Stimulated activated CD4-positive, alpha-beta T cell treated with anti-CD3 and anti-CD28 coated beads, Interleukin-1b, Interleukin-23, amount 100 ng/mL, for 4 hours (primary cell): ENCODE data around the gene SLC22A1.
"Not testable (repeated sequence)": the region's sequence is repeated elsewhere in the genome, so short reads cannot be mapped to it uniquely, and the experiment has no call there.

Experiments used
- DNase-seq, 2 donors: peaks; one replicate each; pipeline ENCODE4 v3.0.0-alpha.2; 2020; ENCODE audit warnings: low read depth in 2 of 2

The SLC22A1 gene

DNA sequence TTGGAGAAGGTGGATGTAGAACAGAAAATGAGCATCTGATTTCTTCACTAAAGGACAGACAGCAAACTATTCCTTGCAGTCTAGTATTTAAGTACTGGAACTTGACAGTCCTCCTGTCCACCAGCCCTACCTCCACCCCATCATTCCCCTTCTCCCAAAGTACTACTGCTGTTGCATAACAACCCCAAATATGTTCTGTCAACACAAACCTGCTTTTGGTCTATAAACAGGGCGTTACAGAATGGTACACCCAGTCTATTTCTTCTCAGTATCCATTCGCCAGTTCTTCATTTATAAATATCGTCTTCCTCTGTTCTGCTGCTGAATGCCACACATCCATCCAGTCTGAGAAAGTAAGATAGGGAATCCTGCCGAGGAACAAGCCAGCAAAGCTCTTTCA is 27.7 kb upstream of the SLC22A1 start:
- DNase-seq: no peak

DNA sequence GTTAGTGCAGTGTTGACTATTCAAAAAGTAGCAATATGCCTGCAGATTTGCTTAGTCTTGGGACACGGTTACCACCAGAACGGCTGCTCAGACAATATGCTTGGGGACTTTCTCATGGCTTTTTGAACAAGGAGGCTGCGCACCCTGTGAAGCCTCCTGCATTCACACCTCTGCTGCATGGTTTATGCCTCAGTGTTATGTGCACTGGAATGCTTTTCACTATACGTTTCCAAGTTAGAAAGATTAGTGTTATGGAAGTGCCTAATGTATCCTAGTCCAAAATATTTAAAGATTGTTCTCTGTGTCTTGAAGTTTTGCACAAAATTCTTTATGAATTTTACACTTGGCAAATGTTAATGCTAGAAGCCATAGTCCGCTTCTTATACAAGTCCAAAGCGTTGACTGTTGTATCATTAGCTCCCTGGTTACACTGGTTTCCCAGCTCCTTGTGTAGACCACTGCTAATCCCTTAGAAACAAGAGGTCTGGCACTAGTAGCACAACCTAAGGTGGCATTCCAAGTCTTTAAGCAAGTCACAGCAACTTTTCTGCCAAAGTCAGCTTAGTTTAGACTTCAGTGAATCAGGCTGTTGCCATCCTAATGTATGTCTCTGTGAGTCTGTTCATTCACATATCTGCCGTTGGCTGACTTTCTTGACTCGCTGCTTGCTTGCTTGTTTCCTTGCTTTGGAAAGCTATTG is 26.3 kb upstream of the SLC22A1 start:
- no peak for DNase-seq

DNA sequence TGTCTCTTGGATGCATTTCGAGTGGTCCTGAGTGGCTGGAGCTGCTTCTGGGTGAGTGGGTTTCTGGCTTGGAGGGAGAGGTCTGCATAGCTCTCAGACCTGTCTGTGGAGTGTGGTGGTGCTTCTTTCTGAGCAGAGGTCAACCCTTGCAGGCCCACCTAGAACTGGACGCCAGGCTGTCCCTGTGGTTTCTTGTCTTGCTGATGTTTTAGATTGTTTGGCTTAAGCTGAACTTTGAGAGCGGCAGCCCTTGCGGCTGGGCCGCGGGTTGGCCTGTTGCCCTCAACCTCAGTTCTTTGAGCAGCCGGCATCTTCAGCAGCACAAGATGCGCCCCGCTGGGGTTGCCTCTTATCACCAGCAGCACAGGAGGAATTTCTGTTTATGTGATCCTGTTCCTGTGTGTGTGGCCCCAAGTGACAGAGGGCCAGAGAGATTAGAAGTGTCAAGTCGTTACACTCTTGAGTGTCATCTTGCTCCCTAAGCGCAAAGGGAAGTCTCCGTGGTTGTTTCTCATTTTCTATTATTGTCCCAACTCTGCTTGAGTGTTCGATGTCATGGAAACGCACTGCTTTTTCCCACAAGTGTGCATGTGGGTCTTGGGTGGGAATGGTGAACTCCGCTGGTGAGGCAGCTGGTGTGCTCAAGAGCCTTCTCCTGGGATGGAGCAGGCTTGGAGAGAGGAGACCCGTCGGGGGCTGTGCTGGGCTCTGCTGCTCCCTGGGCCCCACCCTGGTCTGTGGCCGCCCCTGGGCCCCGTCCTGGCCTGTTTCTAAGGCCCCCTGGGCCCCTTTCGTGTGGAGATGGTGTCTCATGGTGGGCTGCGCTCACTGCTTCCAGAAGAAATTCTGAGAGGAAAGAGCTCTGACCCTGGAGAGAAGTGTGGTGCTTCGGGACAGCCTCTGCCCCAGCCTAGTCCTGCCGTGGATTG is 20.1 kb upstream of the SLC22A1 start:
- no peak for DNase-seq

DNA sequence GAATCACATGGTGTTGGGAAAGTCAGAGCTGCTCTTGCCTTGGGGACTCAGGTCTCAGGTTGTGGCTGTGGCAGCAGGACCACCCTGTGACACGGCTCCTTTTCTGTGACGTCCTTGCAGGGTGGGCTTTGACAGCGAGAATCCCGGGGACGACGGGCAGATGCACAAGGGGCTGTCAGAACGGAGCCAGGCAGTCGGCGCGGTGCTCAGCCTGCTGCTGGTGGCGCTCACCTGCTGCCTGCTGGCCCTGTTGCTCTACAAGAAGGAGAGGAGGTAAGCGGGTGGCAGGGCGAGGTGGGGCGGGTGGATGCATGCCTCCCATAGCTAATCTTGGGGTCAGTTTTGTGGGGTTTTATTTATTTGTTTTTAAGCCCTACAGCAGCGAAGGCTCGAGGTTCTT is 19.2 kb upstream of the SLC22A1 start:
- no peak for DNase-seq

DNA sequence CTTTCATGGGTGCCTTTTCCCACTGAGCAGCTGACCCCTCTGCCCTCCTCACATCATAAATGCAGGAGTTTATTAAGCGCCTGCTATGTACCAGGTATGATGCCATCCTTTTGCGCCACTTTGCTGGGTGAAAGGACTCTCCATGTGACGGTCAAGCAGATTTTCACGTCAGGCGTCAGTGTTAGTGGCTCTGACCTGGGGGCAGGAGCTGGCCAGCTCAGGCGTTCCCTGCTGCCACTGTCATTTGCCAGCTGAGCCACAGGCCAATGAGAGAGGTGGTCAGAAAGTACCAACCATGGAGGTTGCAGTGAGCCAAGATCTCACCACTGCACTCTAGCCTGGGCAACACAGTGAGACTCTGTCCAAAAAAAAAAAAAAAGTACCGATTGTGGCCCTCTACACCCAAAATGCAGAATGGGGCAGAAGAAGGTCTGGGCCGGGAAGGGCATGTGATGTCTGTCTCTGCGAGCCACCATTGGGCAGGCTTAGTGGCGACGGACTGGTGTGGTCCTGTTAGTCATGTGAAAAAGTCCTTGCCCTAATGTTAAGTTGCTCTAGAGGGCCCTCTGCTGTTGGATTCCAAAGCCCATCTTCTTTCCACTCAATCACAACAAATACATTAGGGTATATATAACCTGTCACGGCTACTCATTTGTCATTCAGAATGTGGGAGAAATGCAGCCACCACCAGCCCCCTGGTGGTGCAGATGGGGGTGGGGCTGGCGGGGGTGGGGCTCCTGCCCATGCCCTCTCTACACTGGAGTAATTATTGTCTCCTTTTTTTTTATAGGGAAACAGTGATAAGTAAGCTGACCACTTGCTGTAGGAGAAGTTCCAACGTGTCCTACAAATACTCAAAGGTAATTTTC is 18.4 kb upstream of the SLC22A1 start:
- no peak for DNase-seq

DNA sequence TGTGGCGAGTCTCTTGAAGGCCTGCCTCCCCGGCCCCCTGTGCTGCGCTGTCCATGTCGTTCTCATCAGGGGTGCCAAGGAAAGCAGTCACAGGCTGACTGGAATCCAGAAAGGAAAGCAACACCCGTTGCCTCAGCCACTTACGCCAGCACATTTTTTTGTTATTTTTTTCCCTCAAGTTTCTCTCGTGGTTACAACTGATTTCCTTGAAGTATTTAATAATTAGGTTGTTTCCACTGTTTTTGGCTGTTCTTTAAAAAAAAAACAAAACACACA is 17.9 kb upstream of the SLC22A1 start:
- DNase-seq: no peak

DNA sequence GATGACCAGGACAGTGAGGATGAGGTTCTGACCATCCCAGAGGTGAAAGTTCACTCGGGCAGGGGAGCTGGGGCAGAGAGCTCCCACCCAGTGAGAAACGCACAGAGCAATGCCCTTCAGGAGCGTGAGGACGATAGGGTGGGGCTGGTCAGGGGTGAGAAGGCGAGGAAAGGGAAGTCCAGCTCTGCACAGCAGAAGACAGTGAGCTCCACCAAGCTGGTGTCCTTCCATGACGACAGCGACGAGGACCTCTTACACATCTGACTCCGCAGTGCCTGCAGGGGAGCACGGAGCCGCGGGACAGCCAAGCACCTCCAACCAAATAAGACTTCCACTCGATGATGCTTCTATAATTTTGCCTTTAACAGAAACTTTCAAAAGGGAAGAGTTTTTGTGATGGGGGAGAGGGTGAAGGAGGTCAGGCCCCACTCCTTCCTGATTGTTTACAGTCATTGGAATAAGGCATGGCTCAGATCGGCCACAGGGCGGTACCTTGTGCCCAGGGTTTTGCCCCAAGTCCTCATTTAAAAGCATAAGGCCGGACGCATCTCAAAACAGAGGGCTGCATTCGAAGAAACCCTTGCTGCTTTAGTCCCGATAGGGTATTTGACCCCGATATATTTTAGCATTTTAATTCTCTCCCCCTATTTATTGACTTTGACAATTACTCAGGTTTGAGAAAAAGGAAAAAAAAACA is 16.6 kb upstream of the SLC22A1 start:
- no peak for DNase-seq

DNA sequence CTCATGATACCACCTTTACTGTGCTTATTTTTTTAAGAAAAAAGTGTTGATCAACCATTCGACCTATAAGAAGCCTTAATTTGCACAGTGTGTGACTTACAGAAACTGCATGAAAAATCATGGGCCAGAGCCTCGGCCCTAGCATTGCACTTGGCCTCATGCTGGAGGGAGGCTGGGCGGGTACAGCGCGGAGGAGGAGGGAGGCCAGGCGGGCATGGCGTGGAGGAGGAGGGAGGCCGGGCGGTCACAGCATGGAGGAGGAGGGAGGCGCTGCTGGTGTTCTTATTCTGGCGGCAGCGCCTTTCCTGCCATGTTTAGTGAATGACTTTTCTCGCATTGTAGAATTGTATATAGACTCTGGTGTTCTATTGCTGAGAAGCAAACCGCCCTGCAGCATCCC is 15.6 kb upstream of the SLC22A1 start:
- no peak for DNase-seq

DNA sequence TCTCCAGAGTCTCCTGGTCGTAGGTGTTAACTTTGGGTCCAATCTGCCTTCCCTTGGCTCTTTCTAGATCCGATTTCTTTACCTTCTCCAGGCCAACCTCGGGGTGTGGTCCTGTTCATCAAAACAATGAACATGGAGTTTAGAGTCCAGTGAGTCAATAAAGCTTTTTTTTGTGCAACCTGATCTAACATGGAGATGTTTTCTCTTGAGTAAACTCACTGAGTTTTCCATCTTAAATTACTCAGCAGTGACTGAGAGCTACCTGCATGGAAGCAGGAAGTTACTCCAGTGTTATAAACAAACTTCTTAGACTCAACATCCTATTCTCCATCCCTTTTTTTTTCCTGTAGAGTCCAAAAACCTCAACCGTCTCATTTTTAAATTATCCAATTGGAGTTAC is 14.9 kb upstream of the SLC22A1 start:
- no peak for DNase-seq

DNA sequence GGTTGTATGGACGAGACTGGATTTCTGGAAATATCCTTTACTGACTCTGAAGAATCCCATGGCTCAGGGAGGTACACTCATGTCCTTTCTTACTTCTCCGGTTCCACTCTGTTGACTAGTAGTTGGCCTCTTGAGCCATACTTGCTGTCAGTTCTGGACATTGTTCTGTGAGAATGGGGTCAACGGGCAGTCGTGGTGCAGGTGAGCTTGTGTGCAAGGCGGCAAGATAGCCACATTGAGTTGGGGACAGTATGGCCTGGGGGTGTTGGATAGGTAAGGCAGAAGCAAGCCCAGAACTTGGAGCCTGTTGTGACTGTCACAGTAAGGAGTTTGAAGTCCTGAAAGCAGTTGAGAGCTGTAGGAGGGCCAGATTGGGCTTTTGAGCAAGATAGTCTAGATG is 13.5 kb upstream of the SLC22A1 start:
- no peak for DNase-seq

DNA sequence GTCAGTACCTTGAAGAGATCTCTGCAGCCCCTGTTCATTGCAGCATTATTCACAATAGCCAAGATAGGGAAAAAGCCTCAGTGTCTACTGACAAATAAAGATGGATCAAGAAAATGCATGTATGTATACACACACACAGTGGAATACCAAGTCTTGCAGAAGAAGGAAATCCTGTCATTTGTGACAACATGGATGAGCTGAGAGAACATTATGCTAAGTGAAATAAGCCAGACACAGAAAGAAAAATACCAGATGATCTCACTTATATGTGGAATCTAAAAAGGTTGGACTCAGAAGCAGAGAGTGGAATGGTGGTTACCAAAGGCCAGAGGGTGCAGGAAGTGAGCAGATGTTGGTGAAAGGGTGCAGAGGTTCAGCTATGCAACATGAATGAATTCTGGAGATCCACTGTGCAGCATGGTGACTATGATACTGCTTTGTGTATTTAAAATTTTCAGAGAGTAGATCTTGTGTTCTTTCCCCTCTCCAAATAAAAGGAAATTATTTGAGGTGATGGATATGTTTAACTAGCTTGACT is 11.0 kb upstream of the SLC22A1 start:
- no peak for DNase-seq

DNA sequence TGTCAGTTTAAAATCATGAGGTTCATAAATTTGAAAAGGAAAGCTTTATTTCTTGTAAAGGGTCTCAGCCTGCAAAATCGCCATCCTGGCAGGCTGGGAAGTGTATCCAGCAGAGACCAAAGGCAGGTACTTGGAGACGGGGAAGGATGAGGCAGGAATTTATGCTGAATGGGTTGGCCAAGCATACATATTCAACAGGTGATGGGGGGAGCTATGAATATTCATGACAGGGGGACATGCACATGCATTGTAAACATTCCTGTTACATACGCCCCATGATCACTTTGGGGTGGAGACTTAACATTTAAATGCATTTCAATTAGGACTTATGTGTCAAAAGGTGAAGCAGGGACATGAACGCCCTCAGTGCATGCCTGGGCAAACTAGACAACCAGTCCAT is 9.8 kb upstream of the SLC22A1 start:
- DNase-seq: no peak

DNA sequence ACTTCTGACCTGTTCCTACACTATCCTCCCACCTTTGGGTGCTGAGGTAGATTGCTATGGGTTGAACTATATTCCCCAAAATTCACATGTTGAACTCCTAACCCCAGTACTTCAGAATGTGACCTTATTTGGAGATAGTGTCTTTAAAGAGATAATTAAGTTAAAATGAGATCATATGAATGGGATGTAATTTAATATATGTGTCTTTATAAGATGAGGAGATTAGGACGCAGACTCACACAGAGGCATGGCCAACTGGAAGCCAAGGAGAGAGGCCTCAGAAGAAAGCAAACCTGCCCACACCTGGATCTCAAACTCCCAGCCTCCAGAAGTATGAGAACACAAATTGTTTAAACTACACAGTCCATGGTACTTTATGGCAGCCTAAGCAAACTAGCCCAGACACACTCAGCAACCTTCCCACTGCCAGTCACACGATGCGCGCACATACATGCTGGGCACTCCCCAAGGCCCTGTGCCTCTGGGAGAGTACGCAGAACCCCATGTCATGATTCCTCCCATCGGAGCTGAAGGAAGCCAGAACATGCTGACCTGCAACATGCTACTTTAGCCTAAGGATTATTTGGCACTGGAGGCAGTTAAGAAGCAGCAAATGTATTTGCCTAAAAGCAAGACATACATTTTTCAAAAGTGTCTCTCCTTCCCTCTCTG is 8.9 kb upstream of the SLC22A1 start:
- DNase-seq: no peak

DNA sequence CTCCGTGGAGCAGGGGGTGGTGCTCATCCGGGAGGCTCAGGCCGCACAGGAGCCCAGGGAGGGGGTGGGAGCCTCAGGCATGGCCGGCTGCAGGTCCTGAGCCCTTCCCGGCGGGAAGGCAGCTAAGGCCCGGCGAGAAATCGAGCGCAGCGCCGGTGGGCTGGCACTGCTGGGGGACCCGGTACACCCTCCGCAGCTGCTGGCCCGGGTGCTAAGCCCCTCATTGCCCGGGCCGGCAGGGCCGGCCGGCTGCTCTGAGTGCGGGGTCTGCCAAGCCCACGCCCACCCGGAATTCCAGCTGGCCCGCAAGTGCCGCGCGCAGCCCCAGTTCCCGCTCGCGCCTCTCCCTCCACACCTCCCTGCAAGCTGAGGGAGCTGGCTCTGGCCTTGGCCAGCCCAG is 7.1 kb upstream of the SLC22A1 start:
- not testable (repeated sequence) for DNase-seq

DNA sequence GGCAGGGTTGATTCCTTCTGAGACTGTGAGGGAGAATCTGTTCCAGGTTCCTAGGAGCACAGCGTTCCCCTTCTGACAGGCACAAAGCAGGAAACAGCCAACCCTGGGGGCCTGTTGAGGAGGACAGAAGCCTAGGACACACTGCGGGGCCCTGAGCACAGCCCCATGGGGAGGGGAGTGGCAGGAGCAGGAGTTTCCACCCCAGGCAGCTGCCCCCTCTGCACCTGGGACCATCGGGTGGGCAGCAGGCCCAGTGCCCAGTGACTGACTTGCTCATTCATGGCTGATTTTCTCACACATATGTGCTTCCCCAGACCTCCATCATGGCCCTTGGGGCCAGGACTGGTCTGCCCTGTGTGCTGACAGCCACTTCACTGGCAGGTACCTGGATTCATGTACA is 6.2 kb upstream of the SLC22A1 start:
- no peak for DNase-seq

DNA sequence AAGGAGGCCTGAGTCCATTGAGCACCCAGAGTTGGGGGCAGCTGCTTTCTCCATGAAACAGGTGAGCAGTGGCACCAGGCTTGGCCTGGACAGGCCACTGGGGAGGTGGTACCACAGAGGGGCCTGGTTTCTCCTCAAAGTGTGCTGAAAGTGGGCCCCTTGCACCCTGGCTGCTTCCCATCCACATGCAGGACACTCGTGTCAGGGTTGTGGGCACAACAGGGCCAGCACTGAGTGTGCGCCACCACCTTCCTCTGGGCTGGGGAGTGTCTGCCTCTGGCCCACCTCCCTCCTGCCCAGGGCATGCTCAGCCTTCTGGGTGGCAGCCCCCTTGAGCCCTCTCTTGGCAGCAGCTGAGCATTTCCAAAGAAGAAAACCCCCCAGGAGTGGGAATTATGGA is 5.2 kb upstream of the SLC22A1 start:
- DNase-seq: no peak

DNA sequence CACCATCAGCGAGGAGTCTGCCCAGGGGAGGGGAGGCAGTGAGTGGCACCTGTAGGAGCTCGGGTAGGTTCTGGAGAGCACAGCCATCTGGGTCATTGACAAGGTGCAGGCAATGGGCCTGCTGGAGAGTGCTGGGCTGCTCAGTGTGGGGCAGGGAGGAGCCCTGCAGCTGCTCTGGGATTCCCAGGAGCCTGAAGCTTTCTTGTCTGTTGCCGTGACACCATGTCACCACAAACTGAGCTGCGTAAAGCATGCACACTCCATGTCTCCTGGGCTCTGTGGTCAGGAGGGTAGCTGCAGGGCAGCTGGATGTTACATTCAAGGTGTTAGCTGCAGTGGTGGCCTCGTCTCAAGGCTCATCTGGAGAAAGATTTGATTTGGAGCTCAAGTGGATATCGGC is 4.5 kb upstream of the SLC22A1 start:
- no peak for DNase-seq

DNA sequence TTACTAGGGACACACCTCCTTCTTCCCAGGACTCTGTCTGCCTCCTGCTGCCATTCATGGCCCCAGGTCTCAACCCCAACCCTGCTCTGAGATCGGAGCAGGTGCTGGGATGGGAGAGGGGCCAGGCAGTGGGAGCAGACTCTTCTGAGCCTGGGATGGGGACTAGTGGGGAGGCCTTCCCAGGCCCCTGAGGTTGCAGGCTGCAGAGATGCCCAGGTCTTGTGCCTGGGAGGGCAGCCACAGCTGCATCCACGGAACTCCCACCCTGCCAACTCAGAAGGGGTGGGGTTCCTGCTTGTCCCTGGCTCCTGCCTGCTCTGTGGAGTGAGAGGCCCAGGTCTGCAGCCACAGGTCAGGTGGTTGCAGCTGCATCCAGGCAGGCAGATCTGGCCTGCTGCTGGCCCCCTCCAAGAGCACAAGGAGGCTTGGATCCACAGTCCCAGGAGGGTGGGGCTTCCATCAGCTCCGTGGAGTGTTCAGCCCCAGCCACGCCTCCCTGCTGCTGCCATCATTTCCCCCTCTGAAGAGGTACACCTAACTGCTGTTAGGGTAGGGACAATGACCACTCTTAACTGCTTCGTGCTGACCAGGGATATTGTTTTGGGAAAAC is 2.9 kb upstream of the SLC22A1 start:
- DNase-seq: no peak

DNA sequence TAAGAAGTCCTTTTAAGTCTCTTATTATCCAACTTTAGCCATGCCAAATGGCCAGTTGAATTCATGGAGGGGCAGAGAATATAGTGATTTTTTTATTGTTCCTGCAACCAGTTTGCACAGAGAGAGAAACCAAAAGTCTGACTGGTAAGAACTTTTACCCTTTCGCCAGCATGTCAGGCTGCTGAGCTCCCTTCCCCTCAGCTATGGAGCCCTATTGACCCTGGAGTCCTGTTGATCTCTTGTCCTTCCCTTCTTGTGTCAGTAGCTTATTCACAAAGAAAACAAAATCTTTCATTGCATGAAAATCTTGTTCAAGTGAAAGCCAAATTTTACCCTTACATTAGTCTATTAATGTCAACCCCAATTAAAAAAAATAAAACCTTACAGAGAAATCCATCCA is 1.5 kb upstream of the SLC22A1 start:
- DNase-seq: no peak

DNA sequence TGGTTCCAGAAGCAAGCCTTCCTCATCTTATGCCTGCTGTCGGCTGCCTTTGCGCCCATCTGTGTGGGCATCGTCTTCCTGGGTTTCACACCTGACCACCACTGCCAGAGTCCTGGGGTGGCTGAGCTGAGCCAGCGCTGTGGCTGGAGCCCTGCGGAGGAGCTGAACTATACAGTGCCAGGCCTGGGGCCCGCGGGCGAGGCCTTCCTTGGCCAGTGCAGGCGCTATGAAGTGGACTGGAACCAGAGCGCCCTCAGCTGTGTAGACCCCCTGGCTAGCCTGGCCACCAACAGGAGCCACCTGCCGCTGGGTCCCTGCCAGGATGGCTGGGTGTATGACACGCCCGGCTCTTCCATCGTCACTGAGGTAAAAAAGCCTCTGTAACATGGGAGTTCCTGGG is 366 bp downstream of the SLC22A1 start:
- no peak for DNase-seq

DNA sequence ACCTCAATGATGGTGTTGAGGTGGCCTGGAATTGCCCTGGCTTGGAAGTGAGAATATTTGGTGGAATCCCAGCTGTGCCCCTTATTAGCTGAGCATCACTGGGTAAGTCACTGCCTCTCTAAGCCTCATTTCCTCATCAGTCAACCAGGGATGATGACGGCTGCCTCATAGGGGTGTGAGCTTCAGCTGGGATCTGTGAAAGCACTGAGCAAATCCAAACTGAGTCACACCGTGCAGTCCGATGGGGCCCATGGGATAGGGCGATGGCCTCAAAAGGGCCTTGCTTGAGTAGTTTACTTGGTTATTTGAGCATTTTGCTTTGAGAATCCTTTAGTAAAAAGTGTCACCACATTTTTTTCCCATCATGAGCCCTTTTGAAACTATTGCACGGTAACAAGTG is 1.1 kb downstream of the SLC22A1 start:
- no peak for DNase-seq
